ENCODE data around the gene HNRNPA0.

The HNRNPA0 gene

DNA sequence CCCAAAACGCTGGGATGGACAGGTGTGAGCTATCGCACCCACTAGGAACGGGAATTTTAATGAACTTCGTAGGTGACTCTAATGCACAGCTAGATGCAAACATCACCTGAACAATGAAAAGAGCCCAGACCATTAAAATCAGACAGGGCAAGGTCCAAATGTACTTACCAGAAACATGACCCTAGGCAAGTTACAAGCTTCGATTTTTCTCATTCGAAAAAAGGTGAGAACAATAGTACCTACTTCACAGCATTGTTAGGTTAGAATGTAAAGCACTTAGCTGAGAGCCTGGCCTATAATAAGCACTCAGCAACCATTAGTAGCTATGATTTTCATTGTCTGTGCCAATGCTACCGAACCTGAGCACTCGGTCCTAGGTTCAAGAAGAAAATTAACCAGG, 12.4 kb downstream of the HNRNPA0 start:
- no peak overlapping the region for H3K4me3 ChIP-seq (replicated peaks; ENCODE audit: low read depth, low read length)
- TF ChIP-seq, protein P1, sequence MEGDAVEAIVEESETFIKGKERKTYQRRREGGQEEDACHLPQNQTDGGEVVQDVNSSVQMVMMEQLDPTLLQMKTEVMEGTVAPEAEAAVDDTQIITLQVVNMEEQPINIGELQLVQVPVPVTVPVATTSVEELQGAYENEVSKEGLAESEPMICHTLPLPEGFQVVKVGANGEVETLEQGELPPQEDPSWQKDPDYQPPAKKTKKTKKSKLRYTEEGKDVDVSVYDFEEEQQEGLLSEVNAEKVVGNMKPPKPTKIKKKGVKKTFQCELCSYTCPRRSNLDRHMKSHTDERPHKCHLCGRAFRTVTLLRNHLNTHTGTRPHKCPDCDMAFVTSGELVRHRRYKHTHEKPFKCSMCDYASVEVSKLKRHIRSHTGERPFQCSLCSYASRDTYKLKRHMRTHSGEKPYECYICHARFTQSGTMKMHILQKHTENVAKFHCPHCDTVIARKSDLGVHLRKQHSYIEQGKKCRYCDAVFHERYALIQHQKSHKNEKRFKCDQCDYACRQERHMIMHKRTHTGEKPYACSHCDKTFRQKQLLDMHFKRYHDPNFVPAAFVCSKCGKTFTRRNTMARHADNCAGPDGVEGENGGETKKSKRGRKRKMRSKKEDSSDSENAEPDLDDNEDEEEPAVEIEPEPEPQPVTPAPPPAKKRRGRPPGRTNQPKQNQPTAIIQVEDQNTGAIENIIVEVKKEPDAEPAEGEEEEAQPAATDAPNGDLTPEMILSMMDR (IDR thresholded peaks at IDR 0.05; ENCODE audit: low read depth, low read length, missing control alignments) = no peak
- DNase-seq (ENCODE audit: extremely low read depth, low read depth) = no peak

DNA sequence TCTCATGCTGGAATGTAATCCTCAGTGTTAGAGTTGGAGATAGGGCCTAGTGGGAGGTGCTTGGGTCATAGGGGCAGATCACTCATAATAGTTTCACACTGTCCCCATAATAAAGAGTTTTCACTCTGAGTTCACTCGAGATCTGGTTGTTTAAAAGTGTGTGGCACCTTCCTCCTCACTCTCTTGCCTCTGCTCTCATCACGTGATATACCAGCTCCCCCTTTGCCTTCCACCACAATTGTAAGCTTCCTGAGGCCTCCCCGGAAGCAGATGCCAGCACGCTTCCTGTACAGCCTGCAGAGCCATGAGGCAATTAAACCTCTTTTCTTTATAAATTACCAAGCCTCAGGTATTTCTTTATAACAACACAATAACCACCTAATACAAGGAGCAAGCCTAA, 14.4 kb downstream of the HNRNPA0 start:
- no peak overlapping the region for H3K4me3 ChIP-seq (replicated peaks; ENCODE audit: low read depth, low read length)
- no peak for DNase-seq (ENCODE audit: extremely low read depth, low read depth)
- TF ChIP-seq, protein P1 (IDR thresholded peaks at IDR 0.05; ENCODE audit: low read depth, low read length, missing control alignments) = no peak

DNA sequence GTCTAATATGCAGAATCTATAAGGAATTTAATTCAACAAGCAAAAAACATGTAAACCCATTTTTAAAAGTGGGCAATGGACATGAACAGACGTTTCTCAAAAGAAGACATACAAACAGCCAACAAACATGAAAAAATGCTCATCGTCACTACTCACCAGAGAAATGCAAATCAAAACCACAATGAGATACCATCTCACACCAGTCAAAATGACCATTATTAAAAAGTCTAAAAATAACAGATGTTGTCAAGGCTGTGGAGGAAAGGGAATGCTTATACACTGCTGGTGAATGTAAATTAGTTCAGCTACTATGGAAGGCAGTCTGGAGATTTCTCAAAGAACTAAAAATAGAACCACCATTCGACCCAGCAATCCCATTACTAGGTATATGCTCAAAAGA, 15.2 kb downstream of the HNRNPA0 start:
- no peak overlapping the region for H3K4me3 ChIP-seq (replicated peaks; ENCODE audit: low read depth, low read length)
- TF ChIP-seq, protein P1 (IDR thresholded peaks at IDR 0.05; ENCODE audit: low read depth, low read length, missing control alignments) = no peak
- DNase-seq (ENCODE audit: extremely low read depth, low read depth) = no peak

DNA sequence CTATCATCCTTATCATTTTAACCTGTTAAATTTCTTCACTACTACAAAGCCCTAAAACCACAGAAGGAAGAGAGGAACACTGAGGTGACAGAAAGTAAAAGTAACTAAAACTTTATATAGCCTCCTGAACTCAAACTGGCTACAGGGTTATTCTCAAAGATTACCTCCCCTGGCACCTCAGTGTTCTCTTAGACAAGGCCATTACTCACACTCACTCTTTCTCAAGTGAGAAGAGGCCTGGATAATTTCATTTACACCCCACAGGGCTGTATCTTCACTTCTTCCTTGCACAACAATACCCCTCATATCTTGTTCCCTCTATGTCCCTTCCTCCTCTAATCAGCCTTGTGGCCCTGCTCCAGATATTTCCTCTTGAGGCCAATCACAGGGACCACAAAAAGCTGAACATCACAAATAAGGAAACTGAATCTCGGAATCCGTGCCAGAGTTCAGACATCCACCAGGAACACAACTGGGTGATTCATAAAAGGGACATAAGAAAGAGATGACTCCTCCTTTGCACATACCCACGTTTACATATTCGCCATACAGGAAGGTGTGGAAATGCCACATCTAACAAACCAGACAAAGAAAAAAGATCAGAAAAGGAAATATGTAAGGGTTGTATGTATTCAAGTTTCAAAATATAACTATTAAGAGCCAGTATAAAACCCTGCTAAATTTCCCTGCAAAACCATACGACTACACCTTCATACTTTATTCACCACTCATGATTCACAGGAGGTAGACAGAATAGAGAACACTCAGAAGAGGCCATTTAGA, 16.6 kb downstream of the HNRNPA0 start:
- no peak overlapping the region for H3K4me3 ChIP-seq (replicated peaks; ENCODE audit: low read depth, low read length)
- DNase-seq (ENCODE audit: extremely low read depth, low read depth) = no peak
- TF ChIP-seq, protein P1 (IDR thresholded peaks at IDR 0.05; ENCODE audit: low read depth, low read length, missing control alignments) = no peak

DNA sequence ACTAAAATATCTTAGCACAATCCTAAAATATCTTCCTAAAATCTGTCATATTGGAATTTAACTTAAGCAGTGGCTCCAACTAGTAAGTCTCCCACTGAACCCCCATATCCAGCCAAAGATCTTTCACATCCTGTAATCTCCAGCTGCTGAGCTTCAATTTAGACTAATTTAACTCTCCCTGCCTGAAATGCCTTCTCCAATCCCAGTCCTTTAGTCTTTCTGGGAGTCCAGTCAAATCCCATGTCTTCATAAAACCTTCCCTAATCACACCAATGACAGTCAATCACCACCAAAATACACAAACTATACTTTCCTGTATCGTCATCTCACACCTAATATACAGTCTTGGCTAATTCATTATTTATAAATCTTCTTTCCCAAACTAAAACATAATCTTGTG, 17.7 kb downstream of the HNRNPA0 start:
- TF ChIP-seq, protein P1 (IDR thresholded peaks at IDR 0.05; ENCODE audit: low read depth, low read length, missing control alignments) = no peak
- DNase-seq (ENCODE audit: extremely low read depth, low read depth) = no peak
- H3K4me3 ChIP-seq (replicated peaks; ENCODE audit: low read depth, low read length) = no peak overlapping the region

DNA sequence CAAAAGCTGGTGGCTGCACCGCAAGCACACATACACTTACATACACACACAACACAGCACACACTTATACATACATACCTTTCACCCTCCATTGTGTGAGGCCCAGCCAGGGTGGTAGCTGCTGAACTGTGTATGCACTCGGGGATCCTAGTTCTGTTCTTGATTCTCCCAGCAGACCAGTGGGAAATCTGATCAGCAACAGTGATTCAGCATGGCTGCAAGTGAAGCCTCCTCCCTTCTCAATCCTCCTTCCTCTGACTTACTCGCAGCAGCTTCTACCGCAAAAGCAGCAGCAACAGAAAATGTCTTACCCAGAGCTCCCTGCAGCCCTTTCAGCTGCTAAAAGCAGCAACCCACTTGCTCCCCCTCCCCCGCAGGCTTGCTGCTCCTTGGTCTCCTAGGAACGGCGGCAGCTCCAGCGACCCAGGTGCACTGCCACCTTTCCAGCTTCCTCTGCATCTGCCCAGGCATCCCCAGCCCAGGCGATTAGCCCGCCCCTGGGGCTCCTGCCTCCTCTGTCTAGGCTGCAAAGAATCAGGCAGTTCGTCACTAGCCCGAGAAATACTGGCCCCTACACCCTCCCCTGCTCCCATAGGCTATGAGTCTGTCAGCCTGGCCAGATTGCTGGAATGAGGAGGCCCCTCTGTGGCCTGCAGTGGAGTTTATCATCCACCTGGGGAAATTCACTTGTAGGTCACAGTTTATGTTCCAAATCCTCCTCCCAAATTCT, 18.4 kb downstream of the HNRNPA0 start, which contains the start of gene KLHL3:
Gene KLHL3 (minus strand): TSS at position 535 of the 730 bp plus-strand sequence. CDS start 443 bp downstream, at position 92.
- no peak for DNase-seq (ENCODE audit: extremely low read depth, low read depth)
- H3K4me3 ChIP-seq (replicated peaks; ENCODE audit: low read depth, low read length) = peak within 1 kb of the TSS; percentile 41

More for the DNA sequence above, 18.4 kb downstream of the HNRNPA0 start, which contains the start of gene KLHL3:
- TF ChIP-seq, protein P1 (IDR thresholded peaks at IDR 0.05; ENCODE audit: low read depth, low read length, missing control alignments) = peak; percentile 4

All from HFF-Myc (cell line).